Dermis blood vessel endothelial cell (primary cell): ENCODE measurements around the gene TRIM65. TPM values are rescaled to one million over a fixed set of nuclear protein-coding genes. Genes with fewer than 3 reads are reported as not detected.
"Not testable (repeated sequence)": the region's sequence is repeated elsewhere in the genome, so short reads cannot be mapped to it uniquely, and the experiment has no call there.

Experiments used
- DNase-seq: peaks from one replicate; pipeline ENCODE4 v3.0.0; 2010
- total RNA-seq: library from RNA; depleted of rRNA; stranded (reverse); fragments of >200 nt; gene quantifications from 2 replicates; pipeline ENCODE4 v1.2.3, GENCODE V29; 2014

The TRIM65 gene
- total RNA-seq, 1 donor from 2014 or later: 42.4 TPM

- peak; percentile 62 for DNase-seq
Observed at GRCh38 chr17:75895370-75896155, 1.2 kb downstream of the TRIM65 start.

- no peak for DNase-seq
Observed at GRCh38 chr17:75894049-75894733, 2.6 kb downstream of the TRIM65 start.

GRCh38 chr17:75893305-75894048 is 3.3 kb downstream of the TRIM65 start:
- no peak for DNase-seq

- DNase-seq: no peak
Observed at GRCh38 chr17:75892556-75893224, 4.1 kb downstream of the TRIM65 start.

GRCh38 chr17:75891605-75892555 is 4.9 kb downstream of the TRIM65 start:
- no peak for DNase-seq

GRCh38 chr17:75891022-75891604 is 5.6 kb downstream of the TRIM65 start:
- DNase-seq: no peak

- peak; percentile 57 for DNase-seq
Observed at GRCh38 chr17:75889454-75889853, 7.3 kb downstream of the TRIM65 start.

GRCh38 chr17:75888484-75888883 is 8.3 kb downstream of the TRIM65 start:
- DNase-seq: no peak

GRCh38 chr17:75885860-75886259 is 10.9 kb downstream of the TRIM65 start:
- not testable (repeated sequence) for DNase-seq

GRCh38 chr17:75885431-75885830 is 11.3 kb downstream of the TRIM65 start:
- no peak for DNase-seq

- no peak for DNase-seq
Observed at GRCh38 chr17:75881678-75882454, 14.9 kb downstream of the TRIM65 start.

GRCh38 chr17:75880266-75880665 is 16.5 kb downstream of the TRIM65 start:
- DNase-seq: no peak

GRCh38 chr17:75878174-75878998 is 18.4 kb downstream of the TRIM65 start, which contains the start of gene TRIM47:
Gene TRIM47 (minus strand): TSS chr17:75878581. CDS start chr17:75878548, 33 bp downstream.
- peak; percentile 72 for DNase-seq

- peak; percentile 86 for DNase-seq
Observed at GRCh38 chr17:75877752-75878173, 19.0 kb downstream of the TRIM65 start.

- DNase-seq: peak; percentile 99
Observed at GRCh38 chr17:75876938-75877751, 19.6 kb downstream of the TRIM65 start.

GRCh38 chr17:75876190-75876937 is 20.4 kb downstream of the TRIM65 start:
- DNase-seq: peak; percentile 59

GRCh38 chr17:75875940-75876189 is 20.9 kb downstream of the TRIM65 start:
- DNase-seq: no peak
